Superior temporal gyrus (tissue), 1 donor: ENCODE measurements around the gene IRAK2.
A peak's percentile ranks its signal among the peaks of the same experiment; 100 is the strongest.

Experiments
- DNase-seq: peaks from one replicate; pipeline ENCODE4 v3.0.0-alpha.2; 2016; ENCODE audit errors: extremely low spot score

IRAK2 gene

DNA sequence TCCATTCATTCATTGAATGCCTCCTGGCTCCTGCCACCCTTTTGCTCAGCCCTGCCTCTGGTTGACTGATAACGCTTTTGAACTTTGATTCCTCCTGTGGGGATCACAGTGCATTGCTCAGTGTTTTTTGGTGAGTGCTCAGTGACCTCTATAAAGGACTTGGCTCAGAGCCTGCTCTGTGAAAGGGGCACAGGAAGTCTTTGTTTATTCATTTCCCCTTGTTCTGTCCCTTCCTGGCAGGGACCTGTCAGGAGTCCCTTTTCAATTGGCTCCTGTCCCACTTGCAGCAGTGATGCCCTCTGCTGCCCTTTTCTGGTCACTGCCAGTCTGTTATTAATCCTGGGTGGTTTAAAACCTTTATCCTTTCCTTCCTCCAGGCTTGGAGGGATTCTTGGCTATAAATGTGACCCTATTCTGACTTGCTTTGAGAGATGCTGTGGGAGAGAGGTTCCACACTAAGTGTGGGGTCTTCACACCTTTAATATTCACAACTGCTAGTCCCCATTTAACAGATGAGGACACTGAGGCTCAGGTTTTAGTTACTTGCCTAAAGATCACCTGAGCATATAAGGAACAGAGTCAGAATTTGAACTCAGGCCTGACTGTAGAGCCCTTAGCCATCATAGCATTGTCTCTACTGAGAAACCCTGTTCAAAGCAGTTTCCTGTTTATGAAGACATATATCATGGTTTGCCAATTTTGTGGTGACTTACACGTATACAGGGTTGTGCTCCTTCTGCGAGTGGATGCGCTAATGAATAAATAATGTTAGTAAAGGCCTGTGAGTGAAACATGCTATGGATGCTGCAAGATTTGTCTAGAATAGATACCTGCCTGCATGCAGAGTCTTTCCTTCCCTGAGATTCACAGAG, 60.3 kb downstream of the IRAK2 start:
- DNase-seq: peak; percentile 95

DNA sequence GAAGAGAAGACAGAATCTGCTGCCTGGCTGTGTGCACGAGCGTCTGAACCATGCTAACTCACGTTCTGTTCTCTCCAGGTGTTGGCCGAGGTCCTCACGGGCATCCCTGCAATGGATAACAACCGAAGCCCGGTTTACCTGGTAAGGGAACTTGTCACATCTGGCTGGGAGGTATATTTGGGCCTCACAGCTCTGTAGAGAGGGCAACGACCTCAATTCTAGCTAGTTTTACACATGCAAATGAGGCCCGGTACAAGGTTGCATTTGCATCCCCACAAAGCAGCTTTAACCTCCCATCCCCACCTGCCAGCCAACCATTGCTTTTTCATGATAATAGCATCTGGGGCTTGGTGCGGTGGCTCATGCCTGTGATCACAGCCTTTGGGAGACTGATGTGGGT, 61.6 kb downstream of the IRAK2 start:
- no peak for DNase-seq

DNA sequence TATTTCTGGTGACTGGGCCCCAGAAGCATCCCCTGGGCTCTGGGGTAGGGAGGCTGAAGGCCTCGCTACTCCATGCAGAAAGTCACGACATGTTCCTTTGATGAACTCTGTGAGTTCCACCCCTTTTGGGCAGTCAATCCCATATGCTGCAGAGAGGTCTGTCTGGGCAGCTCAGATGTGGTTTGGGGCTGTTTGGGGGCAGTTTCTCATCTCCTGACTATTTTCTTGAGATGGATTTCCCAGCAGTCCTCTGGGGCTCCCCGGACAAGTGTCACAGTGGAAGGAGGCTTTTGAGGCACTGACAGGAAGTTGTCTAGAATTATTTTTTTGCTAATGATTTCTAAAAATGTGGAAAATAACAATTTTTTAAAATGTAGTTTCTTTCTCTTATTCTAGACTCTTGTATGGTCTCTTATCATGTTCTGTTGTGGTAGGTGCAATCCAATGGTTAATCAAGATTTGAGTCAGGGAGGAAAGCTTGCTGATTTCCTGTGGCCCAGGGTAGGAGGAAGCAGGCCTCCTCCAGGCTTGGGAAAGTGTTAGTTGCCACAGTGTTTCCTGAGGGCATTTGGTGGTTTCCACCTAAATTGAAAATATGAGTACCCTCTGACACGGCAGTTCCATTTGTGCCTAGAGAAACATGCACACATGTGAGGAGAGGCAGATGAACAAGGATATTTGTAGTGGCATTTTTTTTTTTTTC, 63.7 kb downstream of the IRAK2 start:
- DNase-seq: no peak

DNA sequence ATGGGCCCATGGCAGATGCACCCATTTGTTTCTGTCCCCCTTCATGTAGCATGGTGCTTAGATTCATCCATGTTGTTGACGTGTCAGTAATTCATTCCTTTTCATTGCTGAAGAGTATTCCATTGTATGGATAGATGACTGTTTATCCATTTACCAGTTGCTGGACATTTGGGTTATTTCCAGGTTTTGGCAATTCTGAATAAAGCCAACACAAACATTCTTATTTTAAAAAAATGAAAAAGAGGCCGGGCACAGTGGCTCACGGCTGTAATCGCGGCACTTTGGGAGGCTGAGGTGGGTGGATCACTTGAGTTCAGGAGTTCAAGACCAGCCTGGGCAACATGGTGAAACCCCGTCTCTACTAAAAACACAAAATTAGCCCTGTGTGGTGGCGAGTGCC, 64.9 kb downstream of the IRAK2 start:
- DNase-seq: no peak

DNA sequence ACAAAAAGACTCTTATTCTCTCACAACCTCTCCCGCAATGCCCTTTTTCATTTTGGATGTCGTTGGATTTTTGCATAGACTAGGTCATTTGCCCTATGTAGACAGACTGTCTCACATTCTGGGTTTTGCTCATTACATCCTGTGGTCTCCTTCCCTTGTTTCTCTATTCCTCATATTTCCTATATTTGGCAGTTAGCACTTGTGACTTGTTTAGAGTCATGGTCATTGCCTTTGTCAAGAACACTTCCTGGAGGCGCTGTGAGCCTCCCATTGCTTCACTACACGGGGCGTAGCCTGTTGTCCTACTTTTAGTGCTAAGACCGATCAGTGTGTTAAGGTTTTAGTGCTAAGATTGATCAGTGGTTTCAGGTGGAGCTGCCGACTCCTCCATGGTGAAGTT, 67.4 kb downstream of the IRAK2 start:
- no peak for DNase-seq

DNA sequence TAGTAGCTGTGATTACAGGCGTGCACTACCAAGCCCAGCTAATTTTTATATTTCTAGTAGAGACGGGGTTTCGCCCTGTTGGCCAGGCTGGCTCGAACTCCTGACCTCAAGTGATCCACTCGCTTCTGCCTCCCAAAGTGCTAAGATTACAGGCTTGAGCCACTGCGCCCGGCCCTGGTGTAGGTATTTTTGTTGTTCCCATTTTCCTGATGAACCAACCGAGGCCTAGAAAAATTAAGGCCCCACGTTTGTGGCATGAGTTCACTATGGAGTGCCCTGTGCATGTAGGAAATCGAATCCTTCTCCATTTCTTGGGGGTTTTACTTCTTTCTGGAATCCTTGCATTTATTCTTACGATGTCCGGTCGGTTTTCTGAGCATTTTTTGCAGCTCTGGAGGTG, 69.3 kb downstream of the IRAK2 start:
- DNase-seq: no peak

DNA sequence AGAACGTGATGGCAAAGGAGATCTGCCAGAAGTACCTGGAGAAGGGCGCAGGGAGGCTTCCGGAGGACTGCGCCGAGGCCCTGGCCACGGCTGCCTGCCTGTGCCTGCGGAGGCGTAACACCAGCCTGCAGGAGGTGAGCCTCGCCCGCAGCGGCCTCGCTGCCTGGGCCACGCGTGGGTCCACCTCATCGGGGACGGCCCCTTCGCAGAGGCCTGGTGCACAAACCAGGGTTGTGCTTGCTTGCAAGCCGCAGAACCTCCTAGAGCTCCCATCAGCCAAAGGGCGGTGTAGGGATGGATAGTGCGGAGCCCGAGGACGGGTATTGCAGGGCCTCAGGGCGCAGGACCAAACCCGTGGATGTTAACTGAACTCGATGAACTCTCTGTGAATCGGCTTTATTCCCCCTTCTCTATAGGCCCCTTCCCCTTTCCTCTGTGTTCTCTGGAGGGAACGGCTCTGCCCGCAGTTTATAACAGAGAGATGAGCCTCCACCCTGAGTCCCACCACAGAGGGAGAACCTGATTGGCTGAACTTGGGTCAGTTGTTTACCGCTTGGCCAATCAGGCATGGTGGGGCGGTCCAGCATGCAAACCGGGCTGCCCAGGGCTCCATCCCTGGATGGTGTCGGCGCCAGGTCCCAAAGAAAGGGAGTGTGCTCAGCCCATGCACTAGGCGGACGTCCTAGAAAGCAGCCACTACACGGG, 70.0 kb downstream of the IRAK2 start:
- DNase-seq: no peak

DNA sequence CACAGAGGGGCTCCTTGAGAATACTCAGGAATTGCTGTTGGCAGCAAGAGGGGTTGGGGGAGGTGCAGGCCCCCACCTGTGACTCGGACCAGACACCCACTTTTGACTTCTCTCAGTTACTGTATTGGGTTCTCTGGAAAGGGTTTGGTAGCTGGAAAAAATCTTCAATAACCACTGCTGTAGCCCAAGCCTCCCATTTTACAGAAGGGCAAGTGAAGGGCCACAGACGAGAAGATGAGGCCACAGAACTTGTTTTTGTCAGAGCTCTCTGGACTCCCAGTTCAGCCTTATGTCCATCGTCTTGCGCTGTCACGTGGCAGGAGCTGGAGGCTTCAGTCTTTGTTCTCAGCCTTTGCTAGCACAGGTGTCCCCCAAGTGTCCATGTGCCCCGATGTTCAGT, 70.8 kb downstream of the IRAK2 start:
- no peak for DNase-seq

DNA sequence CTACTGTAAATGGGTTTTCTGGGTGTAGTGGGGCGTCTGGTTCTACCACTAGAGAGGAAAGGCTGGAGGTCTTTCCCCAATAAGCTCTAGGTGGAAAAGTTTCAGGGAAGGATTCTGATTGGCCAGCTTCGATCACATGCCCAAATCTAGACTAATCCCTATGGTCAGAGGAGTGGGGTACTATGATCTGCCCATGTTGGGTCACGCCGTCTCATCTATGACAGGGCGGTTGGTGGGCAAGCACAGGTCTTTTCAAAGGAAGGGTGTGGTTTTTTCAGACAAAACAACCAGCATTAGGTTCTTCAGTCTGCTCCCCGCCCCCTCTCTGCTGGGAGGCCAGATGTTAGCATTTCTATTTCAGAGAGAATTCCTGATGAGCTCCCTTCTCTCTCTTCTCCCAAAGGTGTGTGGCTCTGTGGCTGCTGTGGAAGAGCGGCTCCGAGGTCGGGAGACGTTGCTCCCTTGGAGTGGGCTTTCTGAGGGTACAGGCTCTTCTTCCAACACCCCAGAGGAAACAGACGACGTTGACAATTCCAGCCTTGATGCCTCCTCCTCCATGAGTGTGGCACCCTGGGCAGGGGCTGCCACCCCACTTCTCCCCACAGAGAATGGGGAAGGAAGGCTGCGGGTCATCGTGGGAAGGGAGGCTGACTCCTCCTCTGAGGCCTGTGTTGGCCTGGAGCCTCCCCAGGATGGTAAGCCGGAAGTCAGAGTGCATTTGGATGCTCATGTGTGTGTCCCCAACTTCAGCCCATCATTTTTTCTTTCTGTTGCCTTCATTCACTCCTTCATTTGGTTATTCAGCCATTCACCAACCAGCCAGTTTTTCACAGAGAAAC, 73.8 kb downstream of the IRAK2 start:
- DNase-seq: no peak

DNA sequence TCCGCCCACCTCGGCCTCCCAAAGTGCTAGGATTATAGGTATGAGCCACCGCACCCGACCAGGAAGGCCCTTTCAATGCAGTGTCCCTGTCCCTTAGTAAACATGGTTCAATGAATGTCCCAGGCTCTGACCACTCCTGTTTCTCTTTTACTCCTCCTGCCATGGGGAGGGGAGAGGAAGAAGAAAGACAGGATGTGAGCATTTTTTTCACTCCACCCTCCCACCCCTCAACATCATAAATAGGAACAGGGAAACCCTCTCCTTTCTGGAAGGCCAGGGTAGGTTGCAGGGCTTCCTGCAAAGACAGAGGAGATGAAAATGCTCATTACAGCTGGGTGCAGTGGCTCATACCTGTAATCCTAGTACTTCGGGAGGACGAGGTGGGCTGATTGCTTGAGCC, 76.1 kb downstream of the IRAK2 start:
- no peak for DNase-seq

DNA sequence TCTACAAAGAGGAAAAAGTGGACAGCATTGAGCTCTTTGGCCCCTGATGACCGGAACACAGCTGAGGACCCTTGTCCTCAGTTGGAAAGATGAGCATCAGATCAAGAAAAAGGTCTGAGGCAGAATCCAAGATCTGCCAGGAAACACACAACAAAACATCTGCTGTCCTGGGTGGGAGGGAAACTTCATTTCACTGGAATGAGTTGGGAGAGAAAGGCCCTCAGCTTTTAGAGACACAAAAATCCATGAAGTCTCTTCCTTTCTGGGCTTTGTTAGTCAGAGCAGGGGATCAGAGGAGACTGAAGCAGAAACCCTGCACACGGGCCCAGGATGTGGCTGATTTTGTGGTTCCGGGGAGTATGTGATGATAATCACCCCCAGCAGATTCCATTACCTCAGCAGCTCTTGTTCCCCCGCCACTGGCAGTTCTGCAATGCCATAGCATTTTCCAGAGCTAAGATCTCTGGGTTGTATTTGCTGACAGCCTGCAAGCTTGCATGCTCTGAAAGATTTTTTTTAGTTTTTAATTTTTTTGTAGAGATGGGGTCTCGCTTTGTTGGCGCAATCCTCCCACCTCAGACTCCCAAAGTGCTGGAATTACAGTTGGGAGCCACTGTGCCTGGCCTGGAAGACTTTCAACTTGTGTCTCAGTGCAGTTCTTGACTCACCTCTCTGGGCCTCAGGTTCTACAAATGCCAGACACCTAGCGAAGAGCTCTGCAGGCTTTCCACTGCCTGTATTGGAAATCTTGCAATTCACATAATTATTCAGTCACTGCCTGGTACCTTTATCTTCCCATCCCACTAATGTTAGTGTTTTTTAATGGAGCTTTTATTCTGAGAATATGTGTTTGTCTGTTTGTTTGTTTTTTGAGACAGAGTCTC, 77.7 kb downstream of the IRAK2 start:
- DNase-seq: no peak

DNA sequence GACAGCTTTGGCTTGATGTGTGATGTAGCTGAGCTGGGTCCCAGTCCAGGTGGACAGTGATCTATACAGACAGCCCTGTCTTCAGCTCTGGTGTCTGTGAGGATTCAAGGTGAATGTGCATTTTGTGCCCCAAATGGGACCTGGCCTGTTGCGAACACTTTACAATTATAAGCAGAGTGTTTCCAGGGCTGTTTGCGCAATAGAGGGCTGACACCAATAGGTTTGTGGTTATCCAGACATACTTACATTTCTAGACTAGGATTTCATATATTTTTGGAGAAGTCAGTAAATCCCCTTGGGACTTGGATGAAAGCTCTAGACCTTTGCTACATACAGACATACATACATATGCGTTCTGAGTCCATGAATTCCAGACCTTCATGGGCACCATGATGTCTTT, 79.3 kb downstream of the IRAK2 start:
- DNase-seq: no peak

DNA sequence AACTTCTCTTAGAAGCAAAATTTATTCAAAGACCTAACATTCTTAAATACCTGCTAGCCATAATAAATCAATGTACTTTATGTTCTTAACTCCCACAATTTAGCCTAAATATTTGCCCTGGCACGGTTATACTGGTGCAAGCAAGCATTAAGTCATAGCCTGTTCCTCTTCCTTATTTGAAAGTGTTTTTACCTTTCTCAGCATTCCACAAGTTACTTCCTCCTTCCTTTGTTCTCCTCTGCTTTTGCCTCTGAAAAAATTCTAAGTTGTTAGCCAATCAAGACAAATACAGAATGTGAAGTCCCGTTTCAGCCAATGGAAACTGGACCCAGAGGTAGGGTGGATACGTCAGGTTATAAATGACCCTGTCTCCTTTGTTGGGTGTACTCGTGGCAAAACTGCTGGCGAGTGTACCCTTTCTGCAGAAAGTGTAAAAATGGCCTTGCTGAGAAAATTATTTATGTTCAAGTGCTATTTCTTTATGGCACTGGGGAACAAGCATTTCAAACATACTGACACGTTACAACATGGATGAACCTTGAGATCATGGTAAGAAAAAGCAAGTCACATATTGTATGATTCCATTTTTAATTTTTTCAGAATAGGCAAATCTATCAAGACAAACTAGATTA, 80.5 kb downstream of the IRAK2 start:
- no peak for DNase-seq

DNA sequence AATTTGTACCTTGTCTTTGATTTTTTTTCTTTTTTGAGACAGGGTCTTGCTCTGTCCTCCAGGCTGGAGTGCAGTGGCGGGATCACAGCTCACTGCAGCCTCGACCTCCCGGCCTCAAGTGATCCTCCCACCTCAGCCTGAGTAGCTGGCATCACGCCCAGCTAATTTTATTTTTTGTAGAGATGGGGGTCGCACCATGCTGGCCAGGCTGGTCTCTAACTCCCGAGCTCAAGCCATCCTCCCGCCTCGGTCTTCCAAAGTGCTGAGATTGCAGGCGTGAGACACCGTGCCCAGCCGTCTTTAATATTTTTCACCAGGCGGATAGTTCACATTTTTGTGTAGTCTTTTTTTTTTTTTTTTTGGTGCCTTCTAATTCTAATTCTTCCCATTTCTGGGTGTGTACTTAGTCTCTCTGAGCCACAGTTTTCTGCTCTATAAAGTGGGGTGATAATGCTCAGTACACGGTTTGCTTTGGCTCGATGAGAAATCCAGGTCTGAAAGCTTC, 83.0 kb downstream of the IRAK2 start:
- no peak for DNase-seq

DNA sequence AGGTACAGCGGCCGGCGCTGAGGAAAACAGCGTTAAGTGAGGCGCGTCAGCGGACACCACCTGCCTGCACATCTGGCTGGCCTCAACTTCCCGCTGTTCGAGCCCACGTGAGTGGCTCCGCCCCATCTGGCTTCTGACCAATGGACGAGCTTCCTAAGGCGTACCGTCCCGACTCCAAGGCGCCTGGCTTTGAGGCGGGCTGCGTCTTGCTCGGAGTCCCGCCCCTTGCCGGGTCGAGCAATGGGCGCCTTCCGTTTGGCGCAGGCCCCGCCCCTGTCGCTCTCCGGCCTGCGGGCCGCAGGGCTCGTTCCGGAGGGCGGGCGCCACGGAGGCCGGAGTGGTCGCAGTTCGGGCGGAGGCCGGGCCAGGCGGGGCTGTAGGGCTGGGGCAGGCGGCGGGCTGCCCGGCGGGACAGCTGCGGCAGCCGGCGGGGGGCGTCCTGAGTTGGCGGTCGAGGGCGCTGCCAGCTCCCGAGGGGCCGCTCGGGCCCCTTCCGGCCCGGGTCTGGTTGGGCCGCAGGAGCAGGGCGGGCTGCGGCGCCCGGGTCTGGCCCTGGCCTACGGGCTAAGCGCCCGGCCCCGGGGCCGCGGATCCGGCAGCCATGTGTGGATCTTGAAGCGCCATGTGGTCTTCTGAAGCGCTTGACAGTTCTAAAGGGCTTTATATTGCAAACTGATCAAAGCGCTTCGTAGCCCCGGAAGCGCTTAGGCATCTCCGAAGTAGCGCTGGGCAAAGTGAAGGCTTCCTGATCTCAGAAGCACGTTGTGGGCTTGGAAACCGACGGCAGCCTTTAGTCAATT, 83.7 kb downstream of the IRAK2 start, which contains the start of gene TATDN2:
Gene TATDN2, plus strand, starts transcription at position 276 of the 800 bp plus-strand sequence. CDS start 742 bp downstream, outside the sequence.
- peak; percentile 90 for DNase-seq

DNA sequence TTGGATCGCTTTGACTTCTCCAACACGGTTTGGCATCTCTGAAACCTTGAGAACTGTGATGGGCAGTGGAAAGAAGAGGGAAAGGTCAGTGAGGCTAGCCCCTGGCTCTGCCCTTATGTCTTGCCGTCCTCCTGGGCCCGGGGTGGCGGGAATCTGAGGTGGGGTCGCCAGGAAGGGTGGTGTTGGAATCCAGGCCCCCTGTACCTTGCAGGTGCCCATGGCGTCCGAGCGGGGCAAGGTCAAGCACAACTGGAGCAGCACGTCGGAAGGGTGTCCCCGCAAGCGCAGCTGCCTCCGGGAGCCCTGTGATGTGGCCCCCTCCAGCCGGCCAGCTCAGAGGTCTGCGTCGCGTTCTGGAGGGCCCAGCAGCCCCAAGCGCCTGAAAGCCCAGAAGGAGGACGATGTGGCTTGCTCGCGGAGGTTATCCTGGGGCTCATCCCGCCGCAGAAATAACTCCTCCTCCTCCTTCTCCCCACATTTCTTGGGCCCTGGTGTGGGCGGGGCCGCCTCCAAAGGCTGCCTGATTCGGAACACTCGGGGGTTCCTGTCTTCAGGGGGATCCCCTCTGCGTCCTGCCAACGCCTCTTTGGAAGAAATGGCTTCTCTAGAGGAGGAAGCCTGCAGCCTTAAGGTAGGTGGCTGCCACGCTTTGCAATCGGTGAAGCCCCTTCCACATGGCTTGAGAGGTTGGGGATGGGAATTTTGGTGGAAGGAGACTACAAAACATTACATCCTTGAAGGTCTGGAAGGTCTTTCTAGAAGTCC, 84.4 kb downstream of the IRAK2 start:
- DNase-seq: peak; percentile 12

DNA sequence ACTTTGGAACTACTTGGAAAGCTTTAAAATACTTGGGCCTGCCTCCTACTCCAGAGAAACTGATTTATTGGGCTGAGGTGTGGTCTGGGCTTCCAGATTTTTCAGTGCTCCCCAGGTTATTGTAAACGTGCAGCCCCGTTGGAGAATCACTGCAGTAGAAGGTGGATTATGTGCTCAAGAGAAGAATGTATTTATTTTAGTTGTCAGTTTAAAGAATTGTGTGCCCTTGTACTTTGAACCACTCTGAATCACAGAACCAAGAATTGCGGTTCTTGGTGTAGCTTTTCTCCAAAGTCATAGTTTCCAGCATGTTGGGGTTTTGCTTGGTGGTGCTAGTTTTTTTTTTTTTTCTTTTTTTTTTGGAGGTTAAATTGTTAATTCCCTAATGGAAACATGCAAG, 85.1 kb downstream of the IRAK2 start:
- DNase-seq: no peak

DNA sequence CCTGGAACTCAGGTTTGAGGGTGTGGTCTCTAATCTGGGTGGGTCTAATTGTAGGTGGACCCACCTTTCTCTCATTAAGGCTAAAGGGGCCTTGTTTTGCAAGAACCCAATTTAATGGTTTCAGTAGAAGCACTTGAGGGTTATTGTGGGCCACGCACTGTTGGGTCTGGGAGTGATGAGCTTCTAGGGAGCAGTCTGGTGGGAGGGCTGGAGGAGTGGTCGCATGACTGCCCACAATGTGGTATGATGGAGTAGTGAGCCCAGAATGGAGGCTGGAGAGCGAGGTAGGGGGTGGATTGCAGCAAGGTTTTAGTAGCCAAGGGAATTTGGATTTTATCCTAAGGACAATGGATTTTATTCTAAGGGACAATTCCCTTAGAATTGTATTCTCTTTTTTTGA, 86.3 kb downstream of the IRAK2 start:
- DNase-seq: no peak
